GM18873 (cell line): ENCODE results near the gene CCDC24.
A peak's percentile ranks its signal among the peaks of the same experiment; 100 is the strongest.

Experiments
- ATAC-seq: cut with Tn5 transposase; IDR thresholded peaks from one replicate; pipeline ENCODE4 v1.9.1; 2021; ENCODE audit warnings: mild to moderate bottlenecking, moderate library complexity, moderate number of reproducible peaks; ENCODE audit not compliant: unreplicated experiment, low FRiP score

CCDC24 gene

DNA sequence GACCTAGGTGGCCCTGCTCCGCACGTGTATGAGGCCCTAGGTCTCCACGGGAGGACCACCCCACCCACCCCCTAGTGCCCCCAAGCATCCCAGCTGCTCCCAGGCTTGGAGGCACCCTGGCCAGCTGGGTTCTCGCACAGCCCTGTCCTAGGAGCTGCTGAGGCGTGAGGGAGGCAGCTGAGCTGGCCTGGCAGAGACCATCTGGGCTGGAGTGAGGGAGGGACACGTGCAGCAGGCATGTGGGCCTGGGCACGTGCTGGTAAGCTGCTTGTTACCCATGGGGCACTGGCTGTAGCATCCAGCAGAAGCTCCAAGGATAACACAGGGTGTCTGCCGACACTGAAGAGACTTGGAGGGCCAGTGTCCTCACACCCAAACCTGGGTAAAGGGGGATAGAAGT lies 29.8 kb downstream of the CCDC24 start:
- ATAC-seq: no peak

DNA sequence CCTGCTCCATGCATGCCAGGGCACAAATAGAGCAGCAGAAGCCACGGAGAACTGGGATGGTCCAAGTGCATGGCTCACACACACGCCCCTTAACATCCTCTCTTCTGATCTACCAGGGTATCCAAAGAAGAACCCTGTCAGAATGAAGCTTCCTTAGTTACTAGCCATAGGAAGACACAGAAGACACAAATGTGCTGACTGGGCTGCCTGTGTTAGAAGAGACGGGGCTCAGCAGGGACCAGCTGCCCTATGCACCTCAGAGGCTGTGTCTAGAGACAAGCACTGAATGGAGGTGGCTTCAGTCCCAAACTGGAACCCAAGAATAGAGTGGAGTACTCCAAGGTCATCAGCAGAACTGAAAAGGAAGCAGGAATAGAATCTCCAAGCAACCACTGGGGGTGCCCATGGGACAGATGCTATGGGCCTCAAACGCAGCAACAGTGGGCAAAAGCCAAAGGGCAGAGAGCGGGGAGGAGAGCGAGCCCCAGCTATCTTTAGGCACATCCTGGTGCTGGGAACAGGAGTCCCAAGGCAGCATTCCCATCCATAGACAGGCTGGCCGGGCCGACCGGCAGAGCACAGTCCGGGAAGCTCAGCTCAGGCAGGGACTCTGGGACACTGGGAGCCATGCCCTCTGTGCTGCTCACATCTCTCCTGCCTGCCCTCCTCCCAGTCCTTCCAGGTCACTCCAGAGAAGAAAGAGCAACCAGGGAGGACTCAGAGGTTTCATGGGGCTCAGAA lies 30.4 kb downstream of the CCDC24 start:
- no peak for ATAC-seq

DNA sequence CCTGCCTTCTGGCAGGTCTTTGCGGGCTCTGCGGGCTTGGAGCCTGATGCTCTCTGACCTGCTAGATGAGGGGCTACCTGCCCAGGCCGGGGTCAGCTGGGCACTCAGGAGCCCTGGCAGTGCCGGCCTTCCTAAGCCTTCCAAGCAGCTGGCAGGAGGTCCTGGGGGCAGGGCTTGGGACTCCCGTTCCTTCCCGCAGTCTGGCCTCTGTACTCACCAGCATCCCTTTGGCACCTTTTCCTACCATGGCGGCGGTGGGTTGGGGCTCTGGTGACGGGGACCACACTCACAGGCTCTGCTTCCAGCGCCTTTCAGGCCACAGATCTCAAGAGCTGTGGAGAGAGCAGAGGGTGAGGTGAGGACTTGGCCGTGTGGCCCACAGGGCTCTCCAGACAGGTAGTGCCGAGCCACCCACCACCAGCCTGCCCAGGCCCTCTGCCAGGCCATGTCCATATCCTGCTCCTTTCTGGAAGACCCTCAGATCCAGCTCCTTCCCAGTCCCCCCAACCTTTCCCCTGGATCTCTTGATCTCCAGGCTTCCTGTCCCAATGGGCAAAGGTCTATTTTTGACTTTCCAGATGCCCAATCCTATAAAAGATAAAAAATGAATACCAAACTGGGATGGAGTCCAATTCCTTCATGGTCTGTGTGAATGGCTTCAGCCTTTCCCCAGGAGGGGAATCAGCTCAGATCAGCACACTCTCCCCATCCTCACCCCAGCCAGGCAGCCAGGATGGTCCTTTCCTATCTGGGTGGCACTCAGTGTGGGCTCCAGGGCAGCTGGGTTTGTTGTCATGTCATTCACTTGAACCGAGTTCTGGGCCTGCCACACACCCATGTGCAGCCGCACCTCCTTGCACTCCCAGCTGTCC lies 32.9 kb downstream of the CCDC24 start:
- ATAC-seq: no peak

DNA sequence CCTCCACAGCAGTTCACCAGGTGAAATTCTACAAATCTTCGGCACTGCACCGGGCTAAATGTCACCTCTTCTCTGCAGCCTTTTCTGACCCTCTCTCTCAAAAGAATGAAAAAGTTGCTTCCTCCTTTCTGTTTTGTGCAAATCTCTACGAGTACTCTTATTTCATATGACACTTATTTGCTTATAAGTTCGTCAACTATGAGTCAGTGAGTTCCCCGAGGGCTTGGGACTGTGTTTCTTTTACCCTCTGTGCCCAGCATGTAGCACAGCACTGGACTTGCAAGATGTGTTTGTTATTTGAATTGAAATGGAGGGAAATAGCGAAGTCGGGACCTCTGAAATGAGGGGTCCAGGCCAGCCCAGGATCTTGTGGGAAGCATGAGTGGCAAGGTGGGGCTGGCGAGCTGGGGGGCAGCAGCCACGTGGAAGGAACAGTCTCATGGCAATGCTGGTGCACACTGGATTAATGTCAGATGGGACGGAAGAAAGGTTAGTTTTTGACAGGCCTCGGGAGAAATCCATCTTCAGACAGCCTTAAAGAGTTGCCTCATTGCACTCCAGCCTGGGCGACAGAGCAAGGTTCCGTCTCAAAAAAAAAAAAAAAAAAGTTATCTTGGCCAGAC lies 33.6 kb downstream of the CCDC24 start:
- ATAC-seq: no peak

DNA sequence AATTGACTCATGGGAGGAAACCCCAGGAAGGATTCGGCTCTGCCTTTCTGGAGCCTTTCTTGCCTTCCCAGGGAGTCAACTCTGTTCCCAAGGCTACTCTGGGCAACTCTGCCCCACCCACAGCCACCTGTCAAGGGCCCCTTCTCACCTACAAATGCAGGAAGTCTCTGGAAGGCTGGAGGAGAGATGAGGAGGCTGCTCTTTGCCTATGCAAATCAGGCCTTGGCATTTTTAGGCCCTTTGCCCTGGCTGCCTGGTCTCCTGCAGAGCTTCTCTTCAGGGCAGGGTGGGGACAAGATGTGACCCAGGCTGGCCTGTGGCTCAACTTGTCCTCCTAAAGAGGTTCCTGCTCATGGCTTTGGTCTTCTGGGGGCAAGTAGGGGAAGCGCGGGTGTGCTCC lies 34.4 kb downstream of the CCDC24 start:
- no peak for ATAC-seq

DNA sequence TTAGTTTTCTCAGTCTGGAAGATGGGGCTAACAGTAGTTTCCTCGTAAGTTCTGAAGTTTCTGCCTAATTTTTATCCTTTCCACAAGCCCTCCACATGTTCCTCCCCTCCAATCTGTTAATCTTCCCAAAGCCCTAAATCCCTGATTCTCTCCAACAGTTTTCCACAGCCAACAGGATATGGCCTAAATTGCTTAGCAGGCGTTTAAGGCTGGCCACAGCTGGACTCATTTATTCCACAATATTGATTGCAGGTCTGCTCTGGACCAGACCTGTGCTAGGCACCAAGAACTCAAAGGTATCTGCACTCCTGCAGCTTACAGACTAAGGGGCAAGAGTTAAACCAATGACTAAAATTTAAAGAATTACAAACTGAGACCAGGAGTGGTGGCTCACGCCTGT lies 35.9 kb downstream of the CCDC24 start:
- ATAC-seq: no peak

DNA sequence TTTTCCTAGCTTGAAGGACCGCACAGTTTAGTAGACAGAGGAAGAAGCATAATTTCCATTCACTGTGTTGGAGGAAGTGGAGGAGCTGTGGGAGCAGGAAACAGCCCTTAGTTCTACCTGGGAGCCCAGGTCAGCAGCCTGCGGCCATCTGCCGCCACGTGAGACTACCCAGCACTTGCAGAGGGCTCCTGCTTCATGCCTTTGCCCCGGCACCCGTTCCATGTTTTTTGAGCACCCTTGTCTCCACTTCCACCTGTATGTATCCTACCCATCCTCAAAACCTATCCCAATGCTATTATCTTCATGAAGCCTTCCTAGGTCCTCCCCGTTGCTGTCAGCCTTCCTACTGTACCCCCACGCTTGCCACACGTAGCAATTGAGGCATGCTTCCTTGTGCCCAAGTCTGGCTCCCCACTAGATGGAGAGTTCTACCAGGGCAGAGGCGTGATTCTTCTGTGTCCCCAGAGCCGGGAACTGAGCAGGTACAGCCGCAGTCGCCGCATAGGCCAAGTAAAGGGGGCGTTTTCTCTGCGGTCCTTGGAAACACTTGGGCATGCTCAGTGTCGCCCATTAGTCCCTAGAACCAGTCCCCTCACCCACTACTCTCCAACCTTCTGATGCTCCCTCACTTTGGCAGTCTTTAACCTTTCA lies 38.0 kb downstream of the CCDC24 start:
- ATAC-seq: peak; percentile 15

DNA sequence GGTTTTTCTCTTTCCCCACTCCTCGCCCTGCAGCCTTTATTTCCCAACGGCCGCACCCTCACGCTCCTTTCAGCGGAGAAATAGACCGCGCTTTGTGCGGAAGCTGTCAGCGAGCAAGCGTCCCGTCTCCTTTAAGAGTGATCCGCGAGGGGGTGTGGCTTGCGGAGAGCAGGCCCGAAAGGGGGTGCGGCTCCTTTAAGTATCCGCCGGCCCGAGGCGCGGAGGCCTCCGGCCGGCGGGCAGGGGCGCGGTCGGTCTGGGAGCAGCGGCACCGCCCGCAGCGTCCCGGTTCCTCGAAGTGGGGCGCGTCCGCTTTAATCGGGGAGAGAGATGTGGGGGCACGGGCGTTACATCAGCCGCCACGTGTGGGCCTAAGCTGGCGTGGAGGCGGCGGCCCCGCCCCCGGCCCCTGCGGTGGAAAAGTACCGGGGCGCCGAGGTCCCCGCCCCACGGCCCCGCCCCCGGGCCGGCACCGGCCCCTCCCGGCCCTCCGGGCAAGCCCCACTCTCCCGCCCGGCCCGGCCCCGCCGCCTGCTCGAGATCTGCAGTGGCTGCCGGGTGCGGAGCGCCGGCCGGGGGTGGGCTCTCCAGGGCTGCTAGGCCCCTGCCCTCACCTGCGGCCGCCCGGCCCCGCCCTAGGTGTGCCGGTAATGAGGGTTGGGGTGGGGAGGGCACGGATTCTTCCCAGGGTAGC lies 38.7 kb downstream of the CCDC24 start:
- peak; percentile 65 for ATAC-seq

DNA sequence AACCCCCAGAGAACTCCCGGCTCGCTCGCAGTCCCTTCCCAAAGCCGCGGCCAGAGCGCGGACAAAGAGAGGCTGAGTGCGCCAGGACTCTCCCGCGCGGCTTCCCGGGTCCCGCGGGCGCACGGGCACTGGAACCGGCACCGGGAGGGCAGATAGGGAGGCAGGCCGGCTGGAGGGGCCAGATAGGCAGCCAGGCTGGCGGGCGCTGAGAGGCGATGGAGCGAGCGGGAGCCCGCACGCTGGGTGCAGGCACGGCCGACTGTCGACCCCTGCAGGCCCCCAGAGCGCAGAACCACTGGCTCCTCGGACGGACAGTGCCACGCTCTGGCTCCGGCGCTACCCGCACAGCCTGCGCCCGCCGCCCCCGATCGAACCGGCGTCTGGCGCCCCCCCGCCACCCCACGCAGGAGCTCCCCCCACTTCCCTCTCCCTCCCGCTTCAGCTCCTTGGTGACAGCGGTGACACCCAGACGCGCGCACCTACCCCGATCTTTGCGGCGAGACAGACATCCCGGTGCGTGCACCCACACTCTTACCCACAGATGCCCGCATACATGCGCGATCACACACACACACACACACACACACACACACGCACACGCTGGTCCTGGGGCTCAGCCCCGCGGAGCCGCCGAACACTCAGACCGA lies 39.3 kb downstream of the CCDC24 start:
- no peak for ATAC-seq

DNA sequence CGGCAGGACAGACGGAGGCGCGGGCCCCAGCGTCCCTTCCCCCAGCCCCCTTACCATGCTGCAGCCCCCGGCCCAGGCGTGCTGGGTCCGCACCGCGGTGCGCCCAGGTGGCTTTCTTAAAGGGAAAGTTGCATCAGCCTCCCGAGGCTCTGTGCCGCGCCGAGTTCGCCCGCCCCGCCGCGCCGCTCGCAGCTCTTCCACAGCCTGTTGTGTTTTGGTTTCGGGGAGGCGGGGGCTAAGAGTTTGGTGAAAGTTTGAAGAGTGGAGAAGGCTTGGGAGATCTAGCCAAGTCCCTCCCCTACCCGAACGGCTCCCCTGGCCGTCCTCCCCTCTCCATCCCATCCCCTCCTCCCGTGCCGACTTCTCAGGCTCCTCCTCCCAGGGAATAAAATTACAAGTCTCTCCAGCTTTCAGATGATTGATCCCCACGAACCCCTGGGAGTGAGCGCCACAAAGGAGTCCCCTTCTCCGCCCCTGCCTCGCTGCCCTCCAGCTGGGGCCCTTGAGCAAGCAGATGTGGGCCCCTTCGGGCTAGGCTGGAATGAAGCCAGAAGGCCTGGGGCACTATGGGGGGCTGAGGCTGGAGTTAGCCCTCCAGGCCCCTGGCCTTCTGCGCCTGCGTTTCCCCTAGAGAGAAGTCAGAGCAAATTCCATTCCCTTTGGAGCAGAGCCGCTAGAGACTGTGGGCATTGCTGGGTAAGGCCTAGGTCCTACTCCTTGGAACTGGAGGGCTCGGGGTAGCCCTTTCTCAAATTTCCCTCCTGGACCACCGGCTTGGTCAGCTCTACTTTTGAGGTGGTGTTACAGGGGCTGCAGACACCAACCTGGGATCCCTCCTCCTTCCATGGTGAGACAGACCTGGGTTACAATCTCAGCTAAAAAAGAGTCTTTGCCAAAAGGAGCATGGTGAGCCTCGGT lies 40.1 kb downstream of the CCDC24 start, which contains the start of gene SLC6A9:
Gene SLC6A9 (minus strand): TSS at position 211 of the 918 bp plus-strand sequence. CDS start 7,185 bp downstream, outside the sequence.
- no peak for ATAC-seq

DNA sequence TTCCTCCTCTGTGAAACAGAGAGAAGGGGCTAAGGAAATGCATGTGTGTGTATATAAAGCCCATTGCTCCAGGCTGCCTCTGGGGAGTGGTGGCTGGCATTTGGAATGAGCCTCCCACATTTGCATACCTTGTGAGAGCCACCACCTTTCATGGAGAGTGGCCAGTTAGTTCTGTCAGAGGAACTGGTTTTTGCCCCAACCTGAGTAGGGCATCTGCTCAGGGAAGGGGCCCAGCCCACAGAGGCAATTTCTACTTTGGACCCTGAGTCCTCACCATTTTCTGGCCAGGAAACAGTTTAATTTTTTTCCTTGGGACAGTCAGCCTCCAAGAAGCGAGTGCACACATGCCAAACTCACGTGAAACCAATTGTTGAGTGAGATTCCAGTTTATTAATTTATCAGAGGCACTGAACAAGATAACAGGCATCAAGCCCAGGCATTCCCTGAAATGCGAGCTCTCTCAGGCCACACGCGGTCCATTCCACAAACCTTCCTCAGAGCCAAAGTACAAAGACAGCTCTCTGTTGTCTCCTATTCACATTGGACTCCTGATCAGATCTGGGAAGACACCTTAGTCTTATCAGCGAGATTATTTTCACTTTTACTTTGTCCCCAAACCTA lies 40.9 kb downstream of the CCDC24 start:
- no peak for ATAC-seq

DNA sequence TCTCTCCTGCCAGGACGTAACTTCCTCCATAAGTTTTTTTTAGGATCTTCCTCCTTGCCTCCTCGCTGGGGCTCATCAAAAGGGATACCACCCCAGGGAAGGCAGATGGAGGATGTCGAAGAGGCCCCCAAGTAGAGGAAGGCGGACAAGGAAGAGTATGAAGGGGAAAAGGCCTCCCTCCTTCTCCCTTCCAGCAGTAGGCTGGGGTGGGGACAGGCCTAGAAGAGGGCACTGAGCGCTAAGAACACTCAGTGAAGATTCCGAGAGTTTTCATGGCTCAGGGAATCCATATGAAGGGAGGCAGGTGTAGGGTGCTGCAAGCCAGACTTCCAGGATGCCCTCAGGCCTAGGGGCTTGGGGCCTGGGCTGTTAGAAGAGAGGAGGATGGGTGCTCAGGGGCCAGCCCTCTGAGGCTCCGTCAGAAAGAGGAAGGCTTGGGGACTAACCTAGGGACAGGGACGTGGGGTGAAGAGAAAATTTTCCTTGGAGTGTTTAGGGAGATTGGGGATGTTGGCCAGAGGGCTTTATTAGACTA lies 41.7 kb downstream of the CCDC24 start:
- no peak for ATAC-seq

DNA sequence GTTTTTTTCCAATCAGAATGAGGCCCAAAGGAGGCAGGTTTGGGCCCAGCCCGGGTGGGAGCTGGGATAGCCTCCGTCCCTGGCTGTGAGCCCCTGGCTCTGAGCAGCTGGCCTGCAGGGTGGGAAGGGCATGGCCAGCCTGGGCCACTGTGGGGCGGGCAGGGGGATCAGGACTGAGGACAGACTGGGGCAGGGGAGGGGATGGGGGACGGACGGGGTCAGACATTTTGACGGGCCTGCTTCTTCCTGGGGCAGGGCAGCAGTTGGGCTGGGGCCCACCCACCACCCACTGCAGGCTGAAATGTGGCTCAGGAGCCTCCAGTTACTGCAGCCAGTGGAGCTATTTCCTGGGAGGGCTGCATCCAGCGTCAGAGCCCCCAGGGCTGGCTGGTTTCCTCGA lies 42.4 kb downstream of the CCDC24 start:
- ATAC-seq: no peak

DNA sequence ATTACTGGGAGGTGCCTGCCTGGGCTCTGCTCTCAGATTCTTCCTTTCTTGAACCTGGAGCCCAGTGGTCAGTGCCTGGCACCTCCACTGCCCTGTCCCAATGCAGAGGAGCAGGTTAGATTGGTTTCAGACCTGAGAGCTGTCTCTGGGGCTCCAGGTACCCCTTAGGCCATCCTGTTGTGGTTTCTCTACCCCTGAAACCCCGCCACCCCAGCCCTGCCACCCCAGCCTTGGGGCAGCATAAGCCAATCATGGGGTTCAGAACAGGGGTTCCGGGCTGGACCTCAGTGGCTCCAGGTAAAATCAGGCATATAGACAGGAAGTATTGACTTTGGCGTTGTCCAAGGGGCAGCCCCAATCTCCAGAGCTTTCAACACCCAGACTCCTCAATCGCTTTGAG lies 43.0 kb downstream of the CCDC24 start:
- no peak for ATAC-seq

DNA sequence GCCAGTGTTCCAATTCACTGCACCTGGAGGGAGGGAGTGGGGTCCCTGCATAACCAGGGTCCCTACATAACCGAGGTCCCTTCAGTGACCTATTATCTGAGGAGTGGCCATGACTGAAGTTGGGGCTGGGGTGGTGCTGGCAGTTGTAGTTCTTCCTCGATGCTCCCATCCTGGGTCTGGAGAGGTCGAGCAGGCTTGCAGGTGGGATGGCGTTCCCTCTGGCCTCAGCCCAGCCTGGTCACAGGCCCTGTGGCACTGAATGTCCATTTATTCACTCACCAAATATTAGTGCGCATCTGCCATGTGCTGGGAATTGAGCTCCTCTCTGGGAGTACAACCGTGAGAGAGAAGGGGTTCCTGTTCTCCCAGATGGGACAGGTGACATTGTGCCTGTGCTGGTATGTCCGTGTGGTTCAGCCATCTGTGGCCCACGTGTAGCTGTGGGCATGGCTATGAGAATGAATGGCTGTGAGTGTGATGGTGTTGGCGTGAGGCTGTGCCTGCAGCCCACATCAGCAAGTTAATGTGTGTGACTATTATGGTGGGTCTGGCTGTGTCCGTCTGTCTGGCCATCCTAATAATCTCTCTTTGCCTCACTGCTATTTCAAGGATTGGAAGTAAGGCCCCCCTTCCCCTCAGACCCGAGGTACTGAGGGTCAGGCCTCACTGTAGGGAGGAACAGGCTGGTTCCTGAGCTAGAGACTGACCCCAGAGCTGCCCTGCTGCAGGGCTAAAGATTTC lies 43.7 kb downstream of the CCDC24 start:
- ATAC-seq: no peak

DNA sequence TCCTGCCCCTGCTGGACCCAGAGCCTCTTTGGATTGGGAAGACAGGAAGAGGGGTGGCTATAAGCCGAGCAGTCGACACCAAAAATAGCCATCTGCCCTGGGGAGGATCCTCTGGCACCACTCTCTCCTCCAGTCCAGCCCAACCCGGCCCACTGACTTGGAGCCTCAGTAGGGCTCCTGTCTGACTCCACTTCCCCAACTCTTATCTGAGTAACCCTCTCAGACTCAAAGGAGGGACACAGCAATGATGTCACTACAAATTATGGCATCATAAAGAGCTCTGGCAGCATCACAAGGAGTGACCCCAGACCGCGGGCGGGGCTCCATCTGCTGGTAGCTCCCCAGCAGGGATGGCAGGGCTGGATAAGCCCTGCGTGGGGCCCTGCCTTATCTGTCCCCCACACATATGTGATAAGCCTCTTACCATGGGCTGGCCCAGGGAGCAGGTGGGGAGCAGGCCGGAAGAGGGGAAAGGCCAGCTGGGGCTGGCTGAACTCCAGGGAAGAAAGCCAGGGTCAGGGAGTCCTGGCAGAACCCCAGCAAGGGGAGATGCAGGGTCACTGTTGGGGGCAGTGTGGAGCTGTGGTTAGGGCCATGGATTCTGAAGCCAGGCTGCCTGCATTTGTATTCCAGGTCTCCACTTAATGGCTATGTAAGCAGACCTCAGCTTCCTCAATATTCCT lies 44.5 kb downstream of the CCDC24 start:
- ATAC-seq: no peak
